GM21381 (cell line): ENCODE measurements around the gene THOC1.
"Not testable (repeated sequence)": the region's sequence is repeated elsewhere in the genome, so short reads cannot be mapped to it uniquely, and the experiment has no call there.

Experiments
- ATAC-seq: cut with Tn5 transposase; IDR thresholded peaks from one replicate; pipeline ENCODE4 v1.9.1; 2021; ENCODE audit warnings: mild to moderate bottlenecking, moderate library complexity; ENCODE audit not compliant: unreplicated experiment

Gene THOC1

GRCh38 chr18:267688-268552 lies at the start of gene THOC1:
TSS of gene THOC1 (minus strand) at chr18:268047. CDS start at chr18:268019, 28 bp downstream.
- peak; percentile 88 for ATAC-seq

- no peak for ATAC-seq
These were observed 49.8 kb upstream of the THOC1 start for GRCh38 chr18:317618-318017.

- ATAC-seq: no peak
These were observed 48.5 kb upstream of the THOC1 start for GRCh38 chr18:316393-316792.

- no peak for ATAC-seq
These were observed 46.1 kb upstream of the THOC1 start for GRCh38 chr18:313931-314330.

- no peak for ATAC-seq
These were observed 44.6 kb upstream of the THOC1 start for GRCh38 chr18:312415-312814.

GRCh38 chr18:310042-310441 lies 42.2 kb upstream of the THOC1 start:
- ATAC-seq: no peak

- ATAC-seq: not testable (repeated sequence)
These were observed 40.2 kb upstream of the THOC1 start for GRCh38 chr18:308086-308485.

- ATAC-seq: no peak
These were observed 38.9 kb upstream of the THOC1 start for GRCh38 chr18:306608-307255.

- ATAC-seq: no peak
These were observed 37.2 kb upstream of the THOC1 start for GRCh38 chr18:305003-305501.

GRCh38 chr18:303607-304006 lies 35.8 kb upstream of the THOC1 start:
- ATAC-seq: no peak

GRCh38 chr18:303011-303410 lies 35.2 kb upstream of the THOC1 start:
- ATAC-seq: no peak

GRCh38 chr18:302097-302496 lies 34.2 kb upstream of the THOC1 start:
- no peak for ATAC-seq

GRCh38 chr18:297936-298335 lies 30.1 kb upstream of the THOC1 start:
- ATAC-seq: no peak

GRCh38 chr18:295756-296490 lies 28.1 kb upstream of the THOC1 start:
- no peak for ATAC-seq

- no peak for ATAC-seq
These were observed 26.7 kb upstream of the THOC1 start for GRCh38 chr18:294566-294965.

- no peak for ATAC-seq
These were observed 25.7 kb upstream of the THOC1 start for GRCh38 chr18:293536-293935.

GRCh38 chr18:292271-292670 lies 24.4 kb upstream of the THOC1 start:
- ATAC-seq: no peak

- ATAC-seq: not testable (repeated sequence)
These were observed 22.1 kb upstream of the THOC1 start for GRCh38 chr18:289970-290369.

- no peak for ATAC-seq
These were observed 21.2 kb upstream of the THOC1 start for GRCh38 chr18:289026-289425.

GRCh38 chr18:286515-287310 lies 18.9 kb upstream of the THOC1 start:
- no peak for ATAC-seq

GRCh38 chr18:285817-286216 lies 18.0 kb upstream of the THOC1 start:
- no peak for ATAC-seq
